HG03442 (cell line): Measurements from ENCODE around the gene GRIK5.
"Not testable (repeated sequence)": the region's sequence is repeated elsewhere in the genome, so short reads cannot be mapped to it uniquely, and the experiment has no call there.

ENCODE experiments used
- ATAC-seq: cut with Tn5 transposase; IDR thresholded peaks from one replicate; pipeline ENCODE4 v1.9.1; 2021; ENCODE audit warnings: mild to moderate bottlenecking, moderate library complexity; ENCODE audit not compliant: unreplicated experiment

The GRIK5 gene

DNA sequence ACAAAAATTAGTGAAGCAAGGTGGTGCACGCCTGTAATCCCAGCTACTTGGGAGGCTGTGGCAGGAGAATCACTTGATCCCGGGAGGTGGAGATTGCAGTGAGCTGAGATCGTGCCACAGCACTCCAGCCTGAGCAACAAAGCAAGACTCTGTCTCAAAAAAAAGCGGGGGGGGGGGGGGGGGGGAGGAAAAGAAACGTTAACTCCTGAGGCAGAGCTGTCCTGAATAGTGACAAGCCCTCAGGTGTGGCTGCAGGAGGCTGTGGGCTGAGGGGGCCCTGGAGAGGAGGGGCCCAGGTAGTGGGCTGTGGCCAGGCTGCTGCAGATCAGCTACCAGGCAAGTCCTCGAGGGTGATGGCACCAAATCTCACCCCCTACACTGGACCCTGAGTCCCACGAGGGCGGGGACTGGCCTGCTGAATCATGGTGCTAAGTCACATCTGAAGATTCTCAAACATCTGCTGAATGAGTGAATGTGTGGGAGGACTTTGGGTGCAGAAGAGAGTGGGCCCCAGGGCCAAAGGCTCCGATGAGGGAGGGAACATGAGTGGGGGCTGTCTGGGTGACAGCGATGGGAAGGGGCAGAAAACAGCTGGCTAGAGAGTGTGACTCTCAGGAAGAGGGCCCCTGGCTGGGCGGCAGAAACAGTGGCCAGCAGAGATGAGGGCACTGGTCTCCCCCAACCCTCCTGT lies 51.4 kb downstream of the GRIK5 start:
- ATAC-seq, result no peak

DNA sequence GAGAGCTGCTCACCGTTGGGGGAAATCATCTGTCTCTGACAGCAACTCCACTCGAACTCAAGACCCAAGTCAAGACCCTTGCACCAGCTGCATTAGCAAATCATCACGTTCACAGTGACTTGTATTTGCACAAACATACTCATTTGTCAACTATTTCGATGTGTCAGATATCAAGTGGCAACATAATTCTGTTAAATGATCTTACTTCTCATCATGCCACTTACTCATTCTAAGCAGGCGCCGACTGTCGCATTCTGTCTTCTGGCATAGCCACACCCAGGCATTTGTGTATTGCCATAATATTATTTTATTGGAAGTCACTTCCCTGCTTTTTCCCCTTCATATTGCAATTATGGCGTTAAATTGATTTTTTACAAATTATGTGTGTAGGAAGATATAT lies 53.0 kb downstream of the GRIK5 start:
- no peak for ATAC-seq

DNA sequence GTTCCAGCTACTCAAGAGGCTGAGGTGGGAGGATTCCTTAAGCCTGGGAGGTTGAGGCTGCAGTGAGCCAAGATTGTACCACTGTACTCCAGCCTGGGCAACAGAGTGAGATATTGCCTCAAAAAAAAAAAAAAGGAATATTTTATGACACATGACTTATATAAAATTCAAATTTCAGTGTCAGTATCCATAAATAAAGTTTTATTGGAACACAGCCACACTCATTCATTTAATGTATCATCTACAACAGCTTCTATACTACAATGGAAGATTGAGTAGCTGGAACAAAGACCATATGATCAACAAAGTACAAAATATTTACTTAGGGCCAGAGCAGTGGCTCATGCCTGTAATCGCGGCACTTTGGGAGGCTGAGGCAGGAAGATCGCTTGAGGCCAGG lies 57.3 kb downstream of the GRIK5 start:
- not testable (repeated sequence) for ATAC-seq

DNA sequence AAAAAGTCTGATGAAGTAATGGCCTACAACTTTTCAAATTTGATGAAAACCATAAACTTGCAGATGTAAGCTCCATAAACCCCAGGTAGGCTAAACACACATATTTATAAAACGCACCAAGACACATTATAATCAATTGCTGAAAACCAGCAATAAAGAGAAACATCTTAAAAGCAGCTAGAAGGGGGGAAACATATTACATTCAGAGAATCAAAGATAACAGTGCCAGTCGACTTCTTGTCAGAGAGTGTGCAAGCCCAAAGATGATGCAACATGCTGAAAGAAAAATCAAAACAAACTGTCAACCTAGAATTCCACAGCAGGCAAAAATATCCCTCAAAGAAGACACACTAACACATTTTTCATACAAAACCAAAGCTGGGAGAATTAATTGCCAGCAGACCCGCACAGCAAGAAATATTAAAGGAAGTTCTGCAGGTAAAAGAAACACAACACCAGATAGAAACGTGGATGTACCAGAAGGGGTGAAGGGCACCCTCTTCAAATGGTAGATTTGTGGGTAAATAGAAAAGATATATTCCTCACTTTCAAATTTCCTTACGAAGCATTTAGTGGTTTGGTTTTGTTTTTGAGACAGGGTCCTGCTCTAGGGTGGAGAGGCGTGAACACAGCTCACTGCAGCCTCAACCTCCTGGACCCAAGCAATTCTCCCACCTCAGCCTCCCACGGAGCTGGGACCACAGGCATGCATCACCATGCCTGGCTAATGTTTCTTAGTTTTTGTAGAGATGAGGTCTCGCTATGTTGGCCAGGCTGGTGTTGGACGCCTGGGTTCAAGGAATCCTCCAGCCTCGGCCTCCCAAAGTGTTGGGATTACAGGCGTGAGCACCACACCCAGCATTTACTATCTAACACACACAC lies 59.5 kb downstream of the GRIK5 start:
- no peak for ATAC-seq

DNA sequence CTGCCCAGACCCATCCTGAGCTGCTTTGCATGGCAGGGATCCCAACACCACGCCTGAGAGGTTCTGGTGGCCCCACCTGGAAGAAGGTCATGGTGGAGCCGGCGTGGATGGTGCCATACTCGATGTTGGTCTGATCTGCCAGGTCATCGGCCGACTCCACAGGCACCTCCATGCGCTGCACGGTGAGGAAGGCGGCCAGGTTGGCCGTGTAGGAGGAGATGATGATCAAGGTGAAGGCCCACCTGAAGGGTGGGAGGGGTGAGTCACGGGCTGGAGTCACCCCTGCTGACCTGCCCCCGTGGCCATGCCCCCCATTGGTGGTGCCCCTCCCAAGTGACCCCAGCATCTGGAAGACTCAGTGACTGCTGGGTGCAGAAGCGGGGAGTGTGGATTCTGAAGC lies 63.4 kb downstream of the GRIK5 start:
- ATAC-seq, result no peak

DNA sequence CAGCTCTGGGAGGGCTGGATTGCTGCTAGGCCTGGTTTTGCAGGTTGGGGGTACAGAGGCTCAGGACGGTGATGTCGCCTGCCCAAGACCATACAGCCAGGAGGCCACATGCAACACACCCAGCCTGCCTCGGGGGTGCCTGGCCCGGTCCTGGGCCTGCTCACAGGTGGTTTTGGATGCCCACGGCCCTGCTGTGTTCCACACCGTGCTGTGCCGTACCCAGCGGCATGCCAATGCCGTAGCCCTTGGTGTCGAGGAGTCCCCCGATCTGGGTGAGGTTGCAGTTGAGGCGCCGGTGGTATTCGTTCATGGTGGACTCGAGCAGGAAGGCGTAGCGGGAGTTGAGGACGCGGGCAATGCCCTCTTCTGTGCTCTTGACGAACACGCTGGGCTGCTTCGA lies 64.5 kb downstream of the GRIK5 start:
- no peak for ATAC-seq

DNA sequence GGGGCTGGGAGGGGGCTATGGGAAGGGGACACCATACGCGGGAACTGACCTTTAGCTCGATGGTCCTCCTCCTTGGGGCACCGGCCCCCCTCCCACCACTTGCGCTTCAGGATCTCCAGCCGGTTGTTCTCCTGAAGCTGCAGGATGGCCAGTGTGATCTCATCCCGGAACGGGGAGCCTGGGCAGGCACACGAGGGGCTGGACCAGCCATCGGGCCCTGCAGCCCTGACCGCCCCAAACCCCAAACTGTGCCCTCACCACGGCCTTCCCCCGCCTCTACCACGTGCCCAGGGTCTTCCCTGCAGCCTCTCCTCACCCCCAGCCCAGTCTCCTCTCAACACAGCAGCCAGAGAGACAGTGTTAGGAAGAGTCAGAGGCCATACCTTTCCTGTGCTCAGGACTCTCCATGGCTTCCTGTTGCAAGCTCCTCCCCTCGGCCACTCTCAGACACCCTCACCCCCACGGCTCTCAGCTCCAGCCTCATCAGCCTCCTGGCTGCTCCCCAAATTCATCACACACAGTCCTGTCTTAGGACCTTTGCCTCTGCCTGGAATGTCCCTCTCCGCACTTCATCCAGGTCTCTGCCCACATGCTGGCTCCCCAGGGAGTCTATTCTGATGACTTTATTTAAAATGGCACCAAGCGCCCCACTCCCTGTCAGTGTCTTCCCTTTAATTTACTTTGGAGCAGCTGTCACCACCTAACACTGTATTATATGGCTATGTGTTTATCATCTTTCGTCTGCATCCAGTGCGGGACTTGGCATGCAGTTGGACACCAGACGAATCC lies 66.3 kb downstream of the GRIK5 start:
- no peak for ATAC-seq

DNA sequence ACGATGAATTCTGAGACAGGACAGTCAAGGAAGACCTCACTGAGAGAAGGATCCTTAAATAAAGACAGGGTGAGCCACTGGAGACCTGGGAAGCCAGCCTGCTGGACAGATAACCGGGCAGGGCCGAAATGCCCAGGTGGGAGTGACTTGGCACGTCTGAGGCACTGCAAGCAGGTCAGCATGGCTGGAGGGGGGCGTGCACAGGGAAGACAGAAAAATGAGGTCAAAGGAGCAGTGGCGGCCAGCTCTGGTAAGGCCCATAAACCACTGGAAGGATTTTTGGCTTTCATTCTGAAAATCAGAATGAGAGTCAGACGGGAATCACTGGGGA lies 70.2 kb downstream of the GRIK5 start:
- ATAC-seq, result no peak

DNA sequence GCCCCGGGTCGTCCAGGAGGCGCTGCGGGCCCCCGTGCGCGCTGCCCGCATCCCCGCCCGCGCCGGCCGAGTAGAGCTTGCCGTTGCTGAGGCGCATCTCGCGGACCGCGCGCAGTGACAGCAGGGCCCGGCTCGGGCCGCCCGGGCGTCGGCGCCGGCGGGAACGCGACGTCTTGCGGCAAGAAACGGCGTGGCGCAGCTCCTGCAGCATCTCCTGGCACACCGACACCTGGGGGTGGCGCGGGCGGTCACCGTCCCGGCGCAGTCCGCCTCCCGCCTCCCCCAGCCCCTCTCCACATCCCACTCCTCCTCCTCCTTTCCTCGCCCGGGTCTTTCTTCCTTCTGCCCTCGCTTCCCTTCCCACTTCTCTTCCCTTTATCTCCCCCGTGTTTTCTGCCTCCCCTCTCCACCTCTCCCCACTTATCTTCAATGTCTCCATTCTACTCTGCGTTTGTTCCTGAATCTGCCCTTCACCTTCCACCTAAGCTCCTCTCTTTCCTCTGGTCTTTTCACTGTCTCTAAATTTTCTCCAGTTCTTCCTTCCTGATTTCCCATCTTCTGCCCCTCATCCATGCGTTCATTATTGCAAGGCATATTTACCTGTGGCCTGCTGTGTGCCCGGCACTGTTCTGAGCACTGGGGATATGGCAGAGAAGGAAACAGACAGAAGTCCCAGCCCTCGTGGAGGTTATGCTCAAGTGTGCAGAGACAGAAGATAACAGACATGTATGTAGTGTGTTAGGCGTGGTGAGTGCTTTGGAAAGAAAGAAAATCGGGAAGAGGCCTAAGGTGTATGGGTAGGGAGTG lies 70.7 kb downstream of the GRIK5 start:
- ATAC-seq, result no peak

DNA sequence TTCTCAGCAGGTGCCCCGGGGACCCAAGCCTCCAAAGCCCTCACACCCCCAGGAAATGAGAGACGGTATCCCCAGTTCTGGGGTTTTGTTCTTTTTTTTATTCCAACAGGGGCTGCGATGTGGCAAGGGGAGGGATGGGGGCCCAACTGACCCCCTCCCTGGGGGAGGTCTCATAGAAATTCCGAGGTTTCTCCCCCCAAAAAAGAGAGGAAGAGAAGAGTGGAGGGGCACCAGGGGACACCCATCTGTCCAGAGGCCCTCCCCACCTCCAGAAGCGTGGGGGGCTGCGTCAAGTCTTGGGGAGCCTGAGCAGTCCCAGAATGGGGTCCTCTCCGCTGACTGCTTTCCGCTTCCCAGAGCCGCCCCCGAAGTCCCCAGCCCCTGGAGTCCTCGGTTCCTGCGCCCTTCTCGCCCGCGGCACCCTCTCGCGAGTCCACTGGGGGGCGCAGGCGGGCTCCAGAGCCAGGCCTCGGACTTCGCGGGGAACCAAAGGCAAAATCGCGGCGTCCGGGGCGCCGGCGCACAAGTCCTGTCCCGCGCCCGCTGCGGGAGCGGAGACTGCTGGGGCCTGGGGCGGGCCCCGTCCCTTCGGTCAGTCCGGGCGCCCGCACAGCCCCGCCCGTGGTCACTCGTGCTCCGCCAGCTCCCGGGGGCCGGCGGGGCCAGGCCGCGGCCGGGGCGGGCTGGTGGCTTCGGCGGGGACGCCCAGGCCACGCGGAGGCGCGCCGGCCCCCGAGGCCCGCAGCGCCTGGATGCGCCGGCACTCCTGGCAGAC lies 71.6 kb downstream of the GRIK5 start:
- ATAC-seq, result no peak

DNA sequence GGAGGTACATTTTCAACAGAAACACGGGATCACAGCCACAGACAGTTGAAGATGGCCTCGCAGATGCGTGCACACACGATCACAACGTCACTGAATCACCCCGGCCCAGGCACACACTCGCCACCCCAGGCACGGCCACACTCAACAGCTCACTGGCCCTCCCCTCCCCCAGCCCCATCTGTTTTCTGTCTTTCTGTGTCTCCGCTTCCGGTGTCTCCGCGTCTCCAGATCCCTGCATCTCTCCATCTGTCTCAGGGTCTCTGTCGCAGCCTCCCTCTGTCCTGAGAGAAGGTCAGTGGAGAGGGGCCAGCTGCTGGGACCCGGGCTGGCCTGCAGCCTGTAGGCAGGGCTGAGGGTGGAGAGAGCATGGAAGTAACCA lies 72.2 kb downstream of the GRIK5 start:
- ATAC-seq, result no peak

DNA sequence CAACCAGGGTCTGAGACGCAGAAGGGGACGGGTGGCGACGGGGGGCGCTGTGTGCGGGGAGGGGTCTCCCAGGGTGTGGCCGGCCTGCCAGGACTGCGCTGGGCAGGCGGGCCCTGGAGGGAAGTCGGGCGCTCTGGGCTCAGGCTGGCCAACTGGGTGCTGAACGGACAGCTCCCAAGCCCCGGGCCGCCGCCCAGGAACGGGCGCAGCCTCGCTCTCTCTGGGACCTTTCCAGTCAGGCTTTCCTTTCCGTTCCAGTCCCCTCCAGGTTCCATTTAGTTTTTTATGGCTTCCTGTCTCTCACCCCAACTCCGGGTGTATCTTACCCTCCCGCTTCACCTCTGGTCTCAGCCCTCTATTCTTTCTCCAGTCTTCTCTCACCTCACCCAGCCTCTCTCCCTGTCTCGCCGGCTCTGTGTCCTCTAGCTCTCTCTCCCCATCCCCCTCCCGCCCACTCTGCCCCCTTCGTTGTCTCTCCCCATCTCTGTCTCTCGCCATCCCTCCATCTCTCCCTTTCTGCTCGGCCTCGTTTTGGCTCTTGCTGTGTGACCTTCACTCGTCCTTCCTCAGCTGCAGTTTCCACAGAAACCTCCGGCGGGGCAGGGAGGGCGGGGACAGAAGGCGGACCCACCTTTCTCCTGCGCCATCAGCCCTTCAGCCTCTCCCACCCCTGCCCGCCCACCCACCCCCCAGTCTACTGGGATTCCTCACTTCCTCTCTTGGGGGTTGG lies 72.7 kb downstream of the GRIK5 start:
- no peak for ATAC-seq

DNA sequence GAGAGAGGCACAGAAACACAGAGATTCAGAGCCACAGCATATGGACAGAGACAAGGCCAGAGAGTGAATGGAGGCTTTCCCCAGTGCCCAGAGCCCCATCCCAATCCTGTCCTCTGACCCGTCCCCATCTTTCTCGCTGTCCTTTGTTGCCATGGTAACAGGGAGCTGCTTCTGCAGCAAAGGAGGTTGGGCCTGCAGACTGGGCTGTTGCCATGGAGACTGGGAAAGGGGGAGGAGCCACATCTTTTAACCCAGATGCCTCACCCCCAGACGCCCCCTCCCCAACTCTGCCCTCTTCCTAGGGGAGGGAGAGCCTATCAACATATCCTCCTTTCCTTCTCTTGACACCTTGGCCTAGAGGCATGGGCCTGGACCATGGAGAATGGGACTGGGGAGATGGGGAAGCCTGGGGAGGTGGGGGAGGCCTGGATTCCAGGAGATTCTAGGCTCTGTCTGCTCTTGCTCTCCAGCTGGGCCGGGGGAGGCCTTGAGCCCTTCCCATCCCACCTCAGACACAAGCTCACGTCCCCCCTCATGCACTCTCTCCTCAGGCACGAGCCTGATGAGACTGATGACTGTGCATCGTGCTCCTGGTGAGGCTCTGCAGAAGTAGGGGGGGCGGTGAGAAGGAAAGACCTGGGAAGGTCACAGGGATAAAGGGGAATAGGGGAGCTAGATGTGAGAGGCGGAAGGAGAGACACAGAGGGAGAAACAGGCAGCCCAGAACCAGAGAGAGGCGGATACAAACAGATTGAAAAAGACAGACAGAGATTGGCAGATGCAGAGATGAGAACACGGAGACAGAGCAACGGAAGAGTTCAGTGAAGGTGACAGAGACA lies 73.8 kb downstream of the GRIK5 start:
- no peak for ATAC-seq

DNA sequence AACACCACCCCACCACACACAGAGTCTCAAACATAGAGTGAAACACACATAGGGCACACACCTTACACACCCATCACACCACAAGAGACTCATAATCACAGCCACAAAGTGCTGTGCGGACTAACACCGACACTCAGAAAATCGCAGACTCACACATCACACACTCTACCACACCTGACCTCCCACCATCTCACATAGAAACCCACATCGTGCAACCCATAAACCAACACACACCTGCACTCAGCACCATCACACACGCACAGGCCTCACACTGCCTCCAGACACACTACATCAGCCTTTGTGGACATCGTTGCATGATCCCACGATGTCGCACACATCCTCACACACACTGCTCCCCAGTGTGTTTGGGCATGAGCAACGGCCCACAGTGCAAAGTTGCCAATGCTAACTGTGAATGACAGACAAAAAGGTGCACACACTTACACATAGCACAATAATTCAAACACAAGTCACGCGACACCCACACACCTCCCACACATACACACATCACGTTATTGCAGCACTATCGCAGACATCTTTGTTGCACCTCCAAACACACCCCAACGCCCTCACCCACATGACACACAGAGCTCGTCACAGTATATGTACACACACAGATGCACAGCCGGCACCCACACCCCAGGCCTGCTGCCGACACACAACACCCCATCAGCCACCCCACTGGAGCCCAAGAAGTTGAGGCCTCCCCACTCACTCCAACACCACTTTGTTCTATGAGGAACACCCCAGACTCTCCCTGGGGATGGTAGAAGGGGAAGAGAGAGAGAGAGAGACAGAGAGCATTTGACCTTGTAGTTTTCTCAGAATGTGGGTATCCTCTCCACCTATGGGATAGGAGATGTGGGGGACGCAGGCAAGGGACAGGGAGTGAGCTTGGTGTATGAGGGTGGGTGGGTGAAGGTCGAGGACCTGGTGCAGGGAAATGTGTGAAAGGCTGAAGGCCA lies 74.7 kb downstream of the GRIK5 start:
- ATAC-seq, result no peak

DNA sequence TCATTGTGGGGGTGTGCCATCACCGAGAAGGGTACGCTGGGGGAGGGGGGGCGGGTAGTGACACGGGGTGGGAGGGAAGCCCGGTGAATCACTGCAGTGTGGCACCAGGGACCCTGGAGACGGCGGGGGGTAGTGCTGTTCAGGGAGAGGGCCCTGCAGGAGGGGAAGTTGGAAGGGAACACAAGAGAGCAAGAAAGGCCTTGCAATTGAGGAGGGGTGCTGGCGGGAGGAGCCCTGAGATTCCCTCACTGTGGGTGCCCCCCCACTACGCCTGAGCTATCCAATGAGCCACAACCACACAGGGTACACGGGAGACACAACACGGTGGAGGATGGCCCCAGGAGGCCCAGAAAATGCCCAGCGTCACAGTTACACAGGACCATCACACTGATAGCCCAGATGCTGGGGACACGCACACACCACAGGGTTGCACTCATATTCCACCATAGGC lies 75.5 kb downstream of the GRIK5 start:
- no peak for ATAC-seq

DNA sequence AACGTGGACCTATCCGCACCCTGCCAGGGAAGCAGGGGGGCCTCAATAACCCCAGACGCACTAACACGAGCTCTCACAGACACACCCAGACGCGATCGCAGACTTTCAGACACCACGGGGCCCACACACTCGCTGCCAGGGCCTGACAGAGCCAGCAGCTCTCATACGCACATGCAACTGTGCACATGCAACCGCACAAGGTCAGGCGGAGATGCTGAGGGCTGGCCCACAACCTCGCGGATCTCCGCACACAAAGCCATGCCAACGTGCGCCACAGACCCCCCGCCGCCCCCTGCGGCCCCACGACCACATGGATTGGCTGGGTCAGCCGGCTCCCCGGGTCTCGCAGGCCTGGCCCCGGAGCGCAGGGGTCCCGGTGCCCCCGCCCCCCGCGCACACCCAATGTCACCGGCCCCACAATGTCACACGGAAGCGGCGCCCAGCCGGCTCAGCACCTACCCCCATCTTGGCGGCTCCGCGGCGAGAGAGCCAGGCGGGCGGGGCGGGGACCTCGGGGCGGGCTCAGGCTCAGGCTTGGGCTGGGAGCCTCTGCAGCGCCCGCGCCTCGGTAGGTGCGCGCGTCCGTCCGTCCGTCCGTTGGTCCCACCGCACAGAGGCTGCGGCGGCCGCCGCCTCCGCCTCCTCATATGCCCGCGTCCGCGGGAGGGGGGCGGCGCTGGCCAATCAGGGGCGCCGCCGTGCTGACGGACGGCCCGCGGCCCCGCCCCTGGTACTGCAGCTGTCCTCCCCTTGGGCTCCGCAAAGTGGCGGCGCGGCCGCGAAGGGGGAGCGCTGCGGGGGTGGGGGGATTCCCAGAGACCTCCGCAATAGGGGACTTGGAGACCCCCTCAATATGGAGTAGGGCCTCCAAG lies 76.2 kb downstream of the GRIK5 start, which contains the start of gene ATP1A3:
TSS of gene ATP1A3 (minus strand) at position 619 of the 872 bp plus-strand sequence. CDS start at position 465, 154 bp downstream.
- no peak for ATAC-seq
